ENCODE data around the gene TRIM5.
A peak's percentile ranks its signal among the peaks of the same experiment; 100 is the strongest.
"Not testable (repeated sequence)": the region's sequence is repeated elsewhere in the genome, so short reads cannot be mapped to it uniquely, and the experiment has no call there.

TRIM5 gene

GRCh38 chr11:5684646-5685362, at the start of gene TRIM5:
TRIM5 (minus strand) TSS chr11:5685074; CDS start chr11:5680177, 4,897 bp downstream.
- peak; percentile 95 for DNase-seq (ENCODE audit: low spot score)
- Histone ChIP-seq H3K4me3 (peak within 1 kb of the TSS; percentile 63), H3K27ac (peak within 1 kb of the TSS; percentile 85 to 88)
- TF ChIP-seq, protein P1, sequence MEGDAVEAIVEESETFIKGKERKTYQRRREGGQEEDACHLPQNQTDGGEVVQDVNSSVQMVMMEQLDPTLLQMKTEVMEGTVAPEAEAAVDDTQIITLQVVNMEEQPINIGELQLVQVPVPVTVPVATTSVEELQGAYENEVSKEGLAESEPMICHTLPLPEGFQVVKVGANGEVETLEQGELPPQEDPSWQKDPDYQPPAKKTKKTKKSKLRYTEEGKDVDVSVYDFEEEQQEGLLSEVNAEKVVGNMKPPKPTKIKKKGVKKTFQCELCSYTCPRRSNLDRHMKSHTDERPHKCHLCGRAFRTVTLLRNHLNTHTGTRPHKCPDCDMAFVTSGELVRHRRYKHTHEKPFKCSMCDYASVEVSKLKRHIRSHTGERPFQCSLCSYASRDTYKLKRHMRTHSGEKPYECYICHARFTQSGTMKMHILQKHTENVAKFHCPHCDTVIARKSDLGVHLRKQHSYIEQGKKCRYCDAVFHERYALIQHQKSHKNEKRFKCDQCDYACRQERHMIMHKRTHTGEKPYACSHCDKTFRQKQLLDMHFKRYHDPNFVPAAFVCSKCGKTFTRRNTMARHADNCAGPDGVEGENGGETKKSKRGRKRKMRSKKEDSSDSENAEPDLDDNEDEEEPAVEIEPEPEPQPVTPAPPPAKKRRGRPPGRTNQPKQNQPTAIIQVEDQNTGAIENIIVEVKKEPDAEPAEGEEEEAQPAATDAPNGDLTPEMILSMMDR (IDR thresholded peaks at IDR 0.05) = no peak

DNA sequence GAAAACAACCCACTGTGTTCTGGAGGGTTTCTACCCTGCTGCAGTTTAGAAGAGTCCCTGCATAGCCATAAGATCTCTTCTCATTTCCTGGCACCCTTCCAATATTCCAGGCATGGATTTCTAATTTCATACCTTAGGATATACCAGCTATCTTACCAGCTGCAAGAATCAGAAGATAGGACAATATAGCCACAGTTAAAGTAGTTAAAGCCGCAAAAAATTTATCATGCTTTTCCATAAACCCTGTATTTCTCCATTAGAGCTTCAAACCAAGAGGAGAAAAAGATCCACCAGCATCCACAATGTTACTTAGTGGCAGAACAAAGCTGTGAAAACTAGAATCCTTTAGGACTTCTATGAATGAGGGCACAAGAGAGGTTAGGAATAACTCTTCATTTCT, 42.8 kb upstream of the TRIM5 start:
- TF ChIP-seq, protein P1 (IDR thresholded peaks at IDR 0.05) = no peak
- Histone ChIP-seq H3K4me3 (no peak overlapping the region), H3K27ac (no peak overlapping the region)
- DNase-seq (ENCODE audit: low spot score) = no peak

DNA sequence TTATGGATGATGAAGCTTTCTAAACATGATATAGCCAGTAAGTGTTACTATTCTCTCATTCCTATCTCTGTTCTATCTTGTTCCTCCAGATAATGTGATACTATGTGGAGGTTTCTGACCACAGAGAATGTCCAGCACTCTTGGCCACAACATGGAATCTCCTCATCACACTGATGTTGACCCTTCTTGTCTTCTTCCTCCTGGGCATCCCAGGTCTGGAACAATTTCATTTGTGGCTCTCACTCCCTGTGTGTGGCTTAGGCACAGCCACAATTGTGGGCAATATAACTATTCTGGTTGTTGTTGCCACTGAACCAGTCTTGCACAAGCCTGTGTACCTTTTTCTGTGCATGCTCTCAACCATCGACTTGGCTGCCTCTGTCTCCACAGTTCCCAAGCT, 41.5 kb upstream of the TRIM5 start:
- TF ChIP-seq, protein P1 (IDR thresholded peaks at IDR 0.05) = no peak
- H3K4me3 ChIP-seq = no peak overlapping the region
- H3K27ac ChIP-seq = no peak overlapping the region

DNA sequence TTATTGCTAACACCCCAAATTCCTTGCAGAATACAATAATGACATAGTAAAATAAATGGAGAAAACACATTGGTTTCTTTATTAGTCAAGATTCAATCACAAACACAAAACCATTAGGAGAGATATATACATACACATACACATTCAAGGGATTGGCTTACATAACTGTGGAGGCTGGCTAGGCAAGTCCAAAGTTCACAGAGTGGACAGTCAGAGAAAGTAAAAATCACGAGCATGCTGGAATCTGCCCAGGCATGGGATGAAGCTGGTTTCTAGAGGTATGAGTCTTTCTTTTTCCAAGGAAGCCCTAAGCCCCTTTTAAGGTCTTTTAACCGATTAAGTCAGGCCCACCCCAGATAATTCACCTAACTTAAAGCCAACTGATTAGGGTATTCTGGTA, 37.7 kb upstream of the TRIM5 start:
- no peak overlapping the region for H3K4me3 ChIP-seq
- no peak for DNase-seq (ENCODE audit: low spot score)
- TF ChIP-seq, protein P1 (IDR thresholded peaks at IDR 0.05) = no peak

More for the DNA sequence above, 41.5 kb upstream of the TRIM5 start:
- DNase-seq (ENCODE audit: low spot score) = no peak

GRCh38 chr11:5719703-5720495, 35.0 kb upstream of the TRIM5 start:
- no peak for DNase-seq (ENCODE audit: low spot score)
- no peak overlapping the region for H3K4me3 ChIP-seq

More for the DNA sequence above, 37.7 kb upstream of the TRIM5 start:
- no peak overlapping the region for H3K27ac ChIP-seq

DNA sequence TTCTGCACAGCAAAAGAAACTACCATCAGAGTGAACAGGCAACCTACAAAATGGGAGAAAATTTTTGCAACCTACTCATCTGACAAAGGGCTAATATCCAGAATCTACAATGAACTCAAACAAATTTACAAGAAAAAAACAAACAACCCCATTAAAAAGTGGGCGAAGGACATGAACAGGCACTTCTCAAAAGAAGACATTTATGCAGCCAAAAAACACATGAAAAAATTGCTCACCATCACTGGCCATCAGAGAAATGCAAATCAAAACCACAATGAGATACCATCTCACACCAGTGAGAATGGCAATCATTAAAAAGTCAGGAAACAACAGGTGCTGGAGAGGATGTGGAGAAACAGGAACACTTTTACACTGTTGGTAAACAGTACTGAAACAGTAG, 31.6 kb upstream of the TRIM5 start:
- not testable (repeated sequence) for H3K4me3 ChIP-seq; H3K27ac ChIP-seq; DNase-seq (ENCODE audit: low spot score)

More at GRCh38 chr11:5719703-5720495, 35.0 kb upstream of the TRIM5 start:
- TF ChIP-seq, protein P1 (IDR thresholded peaks at IDR 0.05) = no peak
- no peak overlapping the region for H3K27ac ChIP-seq

DNA sequence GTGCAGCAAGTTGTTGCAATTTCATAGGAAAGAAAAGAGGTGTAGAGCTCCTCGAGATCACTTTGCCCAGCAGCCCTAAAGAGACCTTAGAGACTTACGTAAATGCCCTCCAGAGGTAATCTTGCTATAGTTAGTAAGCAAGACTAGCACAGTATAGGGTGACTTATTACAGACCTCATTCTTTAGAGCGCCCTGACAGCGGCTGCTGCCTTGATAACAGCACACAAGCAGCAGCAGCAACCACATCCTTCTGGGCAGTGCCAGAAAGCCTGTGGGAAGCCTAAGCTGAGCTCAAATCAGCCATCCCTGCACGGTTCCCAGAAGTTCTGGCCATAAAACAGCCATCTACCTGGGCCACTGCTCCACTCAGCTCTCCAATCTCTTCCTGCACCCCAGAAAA, 28.8 kb upstream of the TRIM5 start:
- Histone ChIP-seq H3K27ac (no peak overlapping the region), H3K4me3 (no peak overlapping the region)
- DNase-seq (ENCODE audit: low spot score) = no peak
- TF ChIP-seq, protein P1 (IDR thresholded peaks at IDR 0.05) = no peak
